H1 (cell line): ENCODE measurements around the gene DACH2. TPM values are rescaled to one million over a fixed set of nuclear protein-coding genes. Genes with fewer than 3 reads are reported as not detected.

ENCODE experiments used
- KDM4A ChIP-seq: IDR thresholded peaks from one replicate; pipeline ENCODE4 v1.7.1; 2012; ENCODE audit warnings: low read depth, mild to moderate bottlenecking, moderate library complexity, low read length, inconsistent platforms; ENCODE audit not compliant: severe bottlenecking
- SRF ChIP-seq: IDR thresholded peaks from 2 replicates; pipeline ENCODE4 v1.6.1; 2011; ENCODE audit warnings: mild to moderate bottlenecking, low read depth, low read length, moderate library complexity
- TCF12 ChIP-seq: IDR thresholded peaks from 2 replicates; pipeline ENCODE4 v1.6.1; 2011; ENCODE audit warnings: low read depth, mild to moderate bottlenecking, low read length
- ZNF274 ChIP-seq: IDR thresholded peaks from 2 replicates; pipeline ENCODE4 v1.7.0; 2012; ENCODE audit warnings: low read length, borderline replicate concordance; ENCODE audit errors: extremely low read depth
- polyA plus RNA-seq, 7 experiments: library from polyadenylated mRNA; depleted of rRNA in 3 of 7; stranded (reverse) in 5 of 7; unstranded in 2 of 7; fragments of >200 nt in 5 of 7; fragments of 200-250 nt in 2 of 7; gene quantifications; 1 replicate in 5 of 7; 2 replicates in 1 of 7; 4 replicates in 1 of 7; pipeline versions ENCODE4 v1.2.1 to v1.2.3, GENCODE V29; 2011 to 2013; ENCODE audit warnings: missing spikeins in 2 of 7, mixed read lengths in 2 of 7
- total RNA-seq: library from RNA; stranded (reverse); fragmentation: NEBNext Ultra II Directional; extraction: Animal tissue kit (Norgen Biotek cat#: 25700); gene quantifications from 2 replicates; pipeline ENCODE4 v1.2.1, GENCODE V29; 2021
- TF ChIP-seq, protein P1 (sequence below): fragments of 300-600 bp; sonication (generic); IDR thresholded peaks from 2 replicates; pipeline ENCODE4 v1.7.1; 2012; ENCODE audit warnings: low read length, moderate library complexity, mild to moderate bottlenecking, inconsistent platforms; ENCODE audit not compliant: insufficient replicate concordance
- TF ChIP-seq, protein P2 (sequence below): IDR thresholded peaks from 2 replicates; pipeline ENCODE4 v1.6.1; 2011; ENCODE audit warnings: low read depth, mild to moderate bottlenecking, low read length; ENCODE audit not compliant: insufficient read depth

Gene DACH2
- total and polyA plus RNA-seq, 2 of the 8 experiments (the other 6 are each of a cell fraction or from before 2014, with no cell fraction given) = 1.0 to 1.8 TPM

DNA sequence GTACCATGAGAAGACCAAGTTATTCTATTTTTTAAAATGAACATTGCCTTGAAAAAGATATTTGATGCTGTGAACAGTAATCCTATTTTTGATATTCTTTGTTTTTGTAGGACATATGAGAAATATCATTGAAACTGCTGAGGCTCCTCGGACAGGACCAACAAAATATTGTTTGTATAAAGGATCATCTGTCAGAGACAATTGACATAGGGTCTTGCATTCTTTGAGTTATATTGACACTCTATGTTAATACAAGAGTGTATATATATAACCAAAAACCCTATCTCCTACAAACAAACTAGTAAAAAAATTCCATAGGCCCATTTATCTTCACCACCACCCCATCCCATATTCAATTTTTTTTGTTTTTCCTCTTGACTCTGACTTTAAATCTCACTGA lies 222.7 kb downstream of the DACH2 start (continued):
- TF ChIP-seq, protein P1, sequence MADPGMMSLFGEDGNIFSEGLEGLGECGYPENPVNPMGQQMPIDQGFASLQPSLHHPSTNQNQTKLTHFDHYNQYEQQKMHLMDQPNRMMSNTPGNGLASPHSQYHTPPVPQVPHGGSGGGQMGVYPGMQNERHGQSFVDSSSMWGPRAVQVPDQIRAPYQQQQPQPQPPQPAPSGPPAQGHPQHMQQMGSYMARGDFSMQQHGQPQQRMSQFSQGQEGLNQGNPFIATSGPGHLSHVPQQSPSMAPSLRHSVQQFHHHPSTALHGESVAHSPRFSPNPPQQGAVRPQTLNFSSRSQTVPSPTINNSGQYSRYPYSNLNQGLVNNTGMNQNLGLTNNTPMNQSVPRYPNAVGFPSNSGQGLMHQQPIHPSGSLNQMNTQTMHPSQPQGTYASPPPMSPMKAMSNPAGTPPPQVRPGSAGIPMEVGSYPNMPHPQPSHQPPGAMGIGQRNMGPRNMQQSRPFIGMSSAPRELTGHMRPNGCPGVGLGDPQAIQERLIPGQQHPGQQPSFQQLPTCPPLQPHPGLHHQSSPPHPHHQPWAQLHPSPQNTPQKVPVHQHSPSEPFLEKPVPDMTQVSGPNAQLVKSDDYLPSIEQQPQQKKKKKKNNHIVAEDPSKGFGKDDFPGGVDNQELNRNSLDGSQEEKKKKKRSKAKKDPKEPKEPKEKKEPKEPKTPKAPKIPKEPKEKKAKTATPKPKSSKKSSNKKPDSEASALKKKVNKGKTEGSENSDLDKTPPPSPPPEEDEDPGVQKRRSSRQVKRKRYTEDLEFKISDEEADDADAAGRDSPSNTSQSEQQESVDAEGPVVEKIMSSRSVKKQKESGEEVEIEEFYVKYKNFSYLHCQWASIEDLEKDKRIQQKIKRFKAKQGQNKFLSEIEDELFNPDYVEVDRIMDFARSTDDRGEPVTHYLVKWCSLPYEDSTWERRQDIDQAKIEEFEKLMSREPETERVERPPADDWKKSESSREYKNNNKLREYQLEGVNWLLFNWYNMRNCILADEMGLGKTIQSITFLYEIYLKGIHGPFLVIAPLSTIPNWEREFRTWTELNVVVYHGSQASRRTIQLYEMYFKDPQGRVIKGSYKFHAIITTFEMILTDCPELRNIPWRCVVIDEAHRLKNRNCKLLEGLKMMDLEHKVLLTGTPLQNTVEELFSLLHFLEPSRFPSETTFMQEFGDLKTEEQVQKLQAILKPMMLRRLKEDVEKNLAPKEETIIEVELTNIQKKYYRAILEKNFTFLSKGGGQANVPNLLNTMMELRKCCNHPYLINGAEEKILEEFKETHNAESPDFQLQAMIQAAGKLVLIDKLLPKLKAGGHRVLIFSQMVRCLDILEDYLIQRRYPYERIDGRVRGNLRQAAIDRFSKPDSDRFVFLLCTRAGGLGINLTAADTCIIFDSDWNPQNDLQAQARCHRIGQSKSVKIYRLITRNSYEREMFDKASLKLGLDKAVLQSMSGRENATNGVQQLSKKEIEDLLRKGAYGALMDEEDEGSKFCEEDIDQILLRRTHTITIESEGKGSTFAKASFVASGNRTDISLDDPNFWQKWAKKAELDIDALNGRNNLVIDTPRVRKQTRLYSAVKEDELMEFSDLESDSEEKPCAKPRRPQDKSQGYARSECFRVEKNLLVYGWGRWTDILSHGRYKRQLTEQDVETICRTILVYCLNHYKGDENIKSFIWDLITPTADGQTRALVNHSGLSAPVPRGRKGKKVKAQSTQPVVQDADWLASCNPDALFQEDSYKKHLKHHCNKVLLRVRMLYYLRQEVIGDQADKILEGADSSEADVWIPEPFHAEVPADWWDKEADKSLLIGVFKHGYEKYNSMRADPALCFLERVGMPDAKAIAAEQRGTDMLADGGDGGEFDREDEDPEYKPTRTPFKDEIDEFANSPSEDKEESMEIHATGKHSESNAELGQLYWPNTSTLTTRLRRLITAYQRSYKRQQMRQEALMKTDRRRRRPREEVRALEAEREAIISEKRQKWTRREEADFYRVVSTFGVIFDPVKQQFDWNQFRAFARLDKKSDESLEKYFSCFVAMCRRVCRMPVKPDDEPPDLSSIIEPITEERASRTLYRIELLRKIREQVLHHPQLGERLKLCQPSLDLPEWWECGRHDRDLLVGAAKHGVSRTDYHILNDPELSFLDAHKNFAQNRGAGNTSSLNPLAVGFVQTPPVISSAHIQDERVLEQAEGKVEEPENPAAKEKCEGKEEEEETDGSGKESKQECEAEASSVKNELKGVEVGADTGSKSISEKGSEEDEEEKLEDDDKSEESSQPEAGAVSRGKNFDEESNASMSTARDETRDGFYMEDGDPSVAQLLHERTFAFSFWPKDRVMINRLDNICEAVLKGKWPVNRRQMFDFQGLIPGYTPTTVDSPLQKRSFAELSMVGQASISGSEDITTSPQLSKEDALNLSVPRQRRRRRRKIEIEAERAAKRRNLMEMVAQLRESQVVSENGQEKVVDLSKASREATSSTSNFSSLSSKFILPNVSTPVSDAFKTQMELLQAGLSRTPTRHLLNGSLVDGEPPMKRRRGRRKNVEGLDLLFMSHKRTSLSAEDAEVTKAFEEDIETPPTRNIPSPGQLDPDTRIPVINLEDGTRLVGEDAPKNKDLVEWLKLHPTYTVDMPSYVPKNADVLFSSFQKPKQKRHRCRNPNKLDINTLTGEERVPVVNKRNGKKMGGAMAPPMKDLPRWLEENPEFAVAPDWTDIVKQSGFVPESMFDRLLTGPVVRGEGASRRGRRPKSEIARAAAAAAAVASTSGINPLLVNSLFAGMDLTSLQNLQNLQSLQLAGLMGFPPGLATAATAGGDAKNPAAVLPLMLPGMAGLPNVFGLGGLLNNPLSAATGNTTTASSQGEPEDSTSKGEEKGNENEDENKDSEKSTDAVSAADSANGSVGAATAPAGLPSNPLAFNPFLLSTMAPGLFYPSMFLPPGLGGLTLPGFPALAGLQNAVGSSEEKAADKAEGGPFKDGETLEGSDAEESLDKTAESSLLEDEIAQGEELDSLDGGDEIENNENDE = no peak
- TF ChIP-seq TCF12 (no peak), SRF (no peak), KDM4A (no peak), ZNF274 (no peak)
- TF ChIP-seq, protein P2, sequence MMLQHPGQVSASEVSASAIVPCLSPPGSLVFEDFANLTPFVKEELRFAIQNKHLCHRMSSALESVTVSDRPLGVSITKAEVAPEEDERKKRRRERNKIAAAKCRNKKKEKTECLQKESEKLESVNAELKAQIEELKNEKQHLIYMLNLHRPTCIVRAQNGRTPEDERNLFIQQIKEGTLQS = no peak
